MM.1S (cell line): ENCODE measurements around the gene PLTP.

Experiments used
- CTCF ChIP-seq: fragments of 300-600 bp; sonication (generic); IDR thresholded peaks from 2 replicates; pipeline ENCODE4 v1.5.1; 2016; ENCODE audit warnings: antibody characterized with exemption, low read length, mixed read lengths
- EZH2 ChIP-seq: fragments of 300-600 bp; sonication (generic); optimal IDR thresholded peaks from 2 replicates; pipeline ENCODE3; 2017; ENCODE audit warnings: low read depth, mild to moderate bottlenecking, antibody characterized with exemption, low read length, mixed read lengths

GRCh38 chr20:45944151-45944964 lies 32.4 kb upstream of the PLTP start:
- TF ChIP-seq EZH2 = no peak
- TF ChIP-seq CTCF = no peak
